ENCODE measurements around the gene LRWD1. TPM values are rescaled to one million over a fixed set of nuclear protein-coding genes. Genes with fewer than 3 reads are reported as not detected.
"Not testable (repeated sequence)": the region's sequence is repeated elsewhere in the genome, so short reads cannot be mapped to it uniquely, and the experiment has no call there.

Gene LRWD1
- total RNA-seq, 1 donor from 2014 or later = 10.4 TPM

DNA sequence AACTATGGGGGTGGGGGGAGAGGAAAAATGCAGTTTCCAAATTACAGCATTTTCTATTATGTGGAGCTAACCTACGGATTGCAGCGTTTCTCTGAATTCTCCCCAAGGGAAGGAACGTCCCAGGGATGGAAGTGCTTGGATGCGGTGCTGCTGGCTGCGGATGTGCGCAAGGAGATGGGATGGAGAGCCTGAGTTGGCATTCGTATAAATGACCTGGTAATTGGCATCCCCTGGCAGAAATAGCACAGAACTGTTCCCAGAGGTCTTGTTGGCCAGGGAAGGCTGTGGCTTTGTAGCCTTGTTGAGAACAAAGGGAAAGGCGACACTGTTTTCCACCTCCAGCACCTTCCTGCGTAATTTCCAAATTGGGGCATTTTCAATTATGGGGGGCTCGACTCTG is 28.7 kb upstream of the LRWD1 start:
- intact Hi-C loops (cut with micrococcal nuclease) = no loop called here
- ATAC-seq = no peak

GRCh38 chr7:102439963-102440795 is 24.6 kb upstream of the LRWD1 start:
- intact Hi-C loops (cut with micrococcal nuclease) = no loop called here
- DNase-seq (peak; percentile 77), ATAC-seq (peak; percentile 85)

More for the DNA sequence above, 28.7 kb upstream of the LRWD1 start:
- no peak for DNase-seq

- no peak for DNase-seq
- intact Hi-C loops (cut with micrococcal nuclease) = no loop called here
- ATAC-seq = no peak
These were observed 19.7 kb upstream of the LRWD1 start for GRCh38 chr7:102444961-102445673.

- ATAC-seq (no peak), DNase-seq (no peak)
- intact Hi-C loops (cut with micrococcal nuclease) = no loop called here
These were observed 19.1 kb upstream of the LRWD1 start for GRCh38 chr7:102445674-102446071.

- DNase-seq (no peak), ATAC-seq (no peak)
- intact Hi-C loops (cut with micrococcal nuclease) = no loop called here
These were observed 18.2 kb upstream of the LRWD1 start for GRCh38 chr7:102446387-102447156.

DNA sequence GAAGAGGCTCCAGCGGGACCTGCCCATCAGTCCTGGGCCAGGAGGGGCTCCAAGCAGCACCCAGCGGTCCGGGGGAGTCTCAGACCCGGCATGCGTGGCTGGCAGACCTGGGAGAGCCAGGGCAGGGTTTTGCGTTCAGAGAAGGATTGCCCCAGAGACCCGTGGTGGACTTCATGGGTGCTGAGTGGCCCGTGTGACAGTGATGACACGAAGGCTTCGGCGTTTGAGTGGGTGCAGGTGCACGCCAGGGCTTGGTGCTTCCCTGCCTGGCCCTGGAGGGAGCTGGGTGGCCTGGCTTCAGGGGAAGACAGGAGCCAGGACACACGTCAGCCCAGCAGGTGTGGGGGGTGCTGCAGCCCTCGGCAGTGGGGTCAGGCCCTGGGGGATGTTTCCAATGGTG is 17.5 kb upstream of the LRWD1 start:
- no peak for DNase-seq
- no peak for ATAC-seq
- intact Hi-C loops (cut with micrococcal nuclease) = no loop called here

DNA sequence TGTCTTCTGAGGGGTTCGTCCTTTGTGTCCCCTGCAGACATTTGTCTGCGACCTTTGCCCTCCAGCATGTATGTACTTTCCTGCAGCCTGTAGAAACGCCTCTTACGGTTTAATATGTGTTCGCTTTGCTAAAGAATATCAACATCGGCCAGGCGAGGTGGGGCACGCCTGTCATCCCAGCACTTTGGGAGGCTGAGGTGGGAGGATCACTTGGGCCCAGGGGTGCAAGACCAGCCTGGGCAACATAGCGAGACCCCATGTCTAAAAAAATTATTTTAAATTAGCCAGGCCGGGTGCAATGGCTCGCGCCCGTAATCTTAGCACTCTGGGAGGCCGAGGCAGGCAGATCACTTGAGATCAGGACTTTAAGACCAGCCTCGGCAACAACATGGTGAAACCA is 15.6 kb upstream of the LRWD1 start:
- DNase-seq = no peak
- no peak for ATAC-seq
- intact Hi-C loops (cut with micrococcal nuclease) = no loop called here

- intact Hi-C loops (cut with micrococcal nuclease) = no loop called here
- DNase-seq (no peak), ATAC-seq (no peak)
These were observed 14.5 kb upstream of the LRWD1 start for GRCh38 chr7:102450242-102450641.

GRCh38 chr7:102451371-102452054 is 13.3 kb upstream of the LRWD1 start:
- intact Hi-C loops (cut with micrococcal nuclease) = no loop called here
- ATAC-seq (no peak), DNase-seq (no peak)

DNA sequence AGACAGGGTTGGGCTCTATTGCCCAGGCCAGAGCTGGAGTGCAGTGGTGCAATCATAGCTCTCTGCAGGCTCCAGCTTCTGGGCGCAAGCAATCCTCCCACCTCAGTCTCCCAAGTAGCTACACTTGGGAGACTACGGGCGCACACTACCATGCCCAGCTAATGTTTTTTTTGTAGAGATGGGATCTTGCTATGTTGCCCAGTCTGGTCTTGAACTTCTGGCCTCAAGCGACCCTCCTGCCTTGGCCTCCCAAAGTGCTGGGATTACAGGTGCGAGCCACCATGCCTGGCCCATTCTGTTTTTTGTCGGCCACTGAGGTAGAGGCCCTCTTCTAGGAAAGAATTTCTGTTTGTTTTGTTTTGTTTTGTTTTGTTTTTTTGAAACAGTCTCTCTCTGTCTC is 12.3 kb upstream of the LRWD1 start:
- DNase-seq (no peak), ATAC-seq (no peak)
- intact Hi-C loops (cut with micrococcal nuclease) = no loop called here

GRCh38 chr7:102453319-102453718 is 11.5 kb upstream of the LRWD1 start:
- ATAC-seq (peak; percentile 71), DNase-seq (peak; percentile 36)

DNA sequence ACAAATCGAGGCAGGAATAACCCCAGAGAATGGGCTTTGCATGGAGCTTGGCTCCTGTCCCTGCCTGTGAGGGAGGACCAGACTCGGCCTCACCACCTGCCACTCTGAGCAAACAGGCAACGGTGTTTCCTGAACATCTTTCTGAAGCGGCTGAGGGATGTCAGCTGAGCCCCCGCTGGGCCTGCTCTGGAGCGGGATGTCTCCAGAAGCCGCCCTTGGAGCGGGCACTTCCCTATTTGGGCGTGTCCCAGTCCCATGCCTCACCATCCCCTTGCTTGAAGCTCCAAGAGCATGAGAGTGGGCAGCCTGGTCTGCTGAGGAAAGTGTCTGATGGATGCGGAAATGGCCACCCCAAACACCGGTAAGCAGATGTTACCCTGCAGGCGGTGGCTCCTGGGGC is 10.3 kb upstream of the LRWD1 start:
- no peak for DNase-seq
- ATAC-seq = no peak
- intact Hi-C loops (cut with micrococcal nuclease) = no loop called here

More at GRCh38 chr7:102453319-102453718, 11.5 kb upstream of the LRWD1 start:
- intact Hi-C loops (cut with micrococcal nuclease) = no loop called here

GRCh38 chr7:102454932-102455331 is 9.9 kb upstream of the LRWD1 start:
- DNase-seq; intact Hi-C loops (cut with micrococcal nuclease); ATAC-seq: not testable (repeated sequence)

DNA sequence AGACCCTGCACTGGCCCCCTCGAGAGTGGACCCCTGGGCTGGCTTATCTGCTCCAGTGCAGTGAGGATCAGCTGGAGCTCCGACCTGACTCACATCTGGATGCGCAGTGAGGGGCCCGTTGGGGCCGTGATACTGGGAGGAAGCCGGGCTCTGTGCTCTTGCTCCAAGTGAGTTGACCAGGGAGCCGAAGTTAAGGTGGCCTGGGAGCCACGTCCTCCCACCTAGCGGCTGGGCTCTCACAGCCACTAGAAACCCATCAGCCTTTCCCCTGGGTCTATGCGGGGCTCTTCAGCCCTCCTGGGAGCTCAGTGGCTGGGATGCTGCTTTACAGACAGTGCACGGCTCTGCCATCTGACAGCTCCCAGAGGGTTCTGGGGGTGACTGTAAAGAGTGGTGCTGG is 9.2 kb upstream of the LRWD1 start:
- ATAC-seq (no peak), DNase-seq (no peak)
- intact Hi-C loops (cut with micrococcal nuclease) = no loop called here

GRCh38 chr7:102456327-102456726 is 8.5 kb upstream of the LRWD1 start:
- no peak for DNase-seq
- no peak for ATAC-seq
- intact Hi-C loops (cut with micrococcal nuclease) = no loop called here

DNA sequence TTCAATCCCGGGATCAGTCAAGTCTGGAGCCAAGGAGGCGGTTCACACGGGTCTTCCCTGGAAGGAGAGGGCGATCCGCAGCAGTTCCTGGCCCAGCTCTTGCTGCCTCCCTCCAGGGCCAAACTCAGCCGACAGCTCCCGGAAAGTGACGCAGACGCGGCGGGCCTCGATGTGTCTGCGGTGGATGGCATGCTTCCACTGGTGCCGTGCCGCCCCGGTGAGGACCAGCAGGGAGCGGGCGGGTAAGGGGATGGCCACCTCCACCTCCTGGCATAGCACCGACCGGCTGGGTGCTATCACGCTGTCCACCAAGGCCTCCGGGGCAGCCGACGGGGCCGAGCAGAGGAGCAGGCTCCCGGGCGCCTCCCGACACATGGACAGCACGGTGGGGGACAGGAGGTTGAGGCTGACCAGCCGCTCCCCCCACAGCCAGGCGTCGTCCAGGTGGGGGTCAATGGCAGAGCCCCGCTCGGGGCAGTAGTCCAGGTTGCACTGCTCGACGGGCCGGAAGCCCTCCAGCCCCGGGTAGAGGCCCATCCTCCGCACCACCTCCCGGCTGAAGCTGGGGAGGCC is 7.3 kb upstream of the LRWD1 start:
- DNase-seq (no peak), ATAC-seq (no peak)
- intact Hi-C loops (cut with micrococcal nuclease) = no loop called here

GRCh38 chr7:102459221-102459844 is 5.5 kb upstream of the LRWD1 start:
- no peak for ATAC-seq

DNA sequence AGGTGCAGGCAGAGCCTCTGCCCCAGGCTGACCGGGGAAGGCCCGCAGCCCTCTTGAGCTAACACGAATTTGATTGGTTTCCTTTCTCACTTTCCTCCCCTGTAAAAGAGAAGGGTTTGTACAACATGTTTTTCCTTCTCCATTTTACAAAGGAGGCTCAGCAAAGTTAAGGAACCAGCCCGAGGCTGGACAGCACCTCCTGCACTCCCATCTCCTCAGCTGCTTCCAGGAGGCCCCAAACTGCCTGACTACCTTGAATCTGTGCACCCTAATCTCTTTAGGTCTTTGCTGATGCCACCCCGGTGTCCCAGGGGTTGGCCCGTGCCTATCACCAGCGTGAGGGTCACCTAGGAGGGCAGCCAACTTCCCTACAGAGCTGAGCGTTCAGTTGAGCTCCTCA is 4.3 kb upstream of the LRWD1 start:
- intact Hi-C loops (cut with micrococcal nuclease) = no loop called here
- ATAC-seq (no peak), DNase-seq (no peak)

More at GRCh38 chr7:102459221-102459844, 5.5 kb upstream of the LRWD1 start:
- no peak for DNase-seq
- intact Hi-C loops (cut with micrococcal nuclease) = no loop called here
